ENCODE measurements around the gene TOMM40L. TPM values are rescaled to one million over a fixed set of nuclear protein-coding genes. Genes with fewer than 3 reads are reported as not detected.
"Not testable (repeated sequence)": the region's sequence is repeated elsewhere in the genome, so short reads cannot be mapped to it uniquely, and the experiment has no call there.

TOMM40L gene
- total RNA-seq, 1 donor from 2014 or later: 11.3 TPM

GRCh38 chr1:161222175-161223019 is 3.5 kb upstream of the TOMM40L start:
- no peak for DNase-seq

GRCh38 chr1:161223805-161224694 is 1.8 kb upstream of the TOMM40L start:
- no peak for DNase-seq

GRCh38 chr1:161224695-161225087 is 1.2 kb upstream of the TOMM40L start:
- not testable (repeated sequence) for DNase-seq

GRCh38 chr1:161225178-161225533 is 704 bp upstream of the TOMM40L start:
- DNase-seq: no peak

GRCh38 chr1:161226320-161226711 is 456 bp downstream of the TOMM40L start:
- no peak for DNase-seq

GRCh38 chr1:161226759-161227158 is 899 bp downstream of the TOMM40L start:
- no peak for DNase-seq

GRCh38 chr1:161227196-161227871 is 1.5 kb downstream of the TOMM40L start:
- peak; percentile 91 for DNase-seq

- DNase-seq: no peak
Observed at GRCh38 chr1:161228032-161228431, 2.2 kb downstream of the TOMM40L start.

- DNase-seq: no peak
Observed at GRCh38 chr1:161229896-161230295, 4.0 kb downstream of the TOMM40L start.

GRCh38 chr1:161230762-161231161 is 4.9 kb downstream of the TOMM40L start:
- DNase-seq: no peak

GRCh38 chr1:161233102-161233501 is 7.2 kb downstream of the TOMM40L start:
- no peak for DNase-seq

- DNase-seq: no peak
Observed at GRCh38 chr1:161235957-161236775, 10.3 kb downstream of the TOMM40L start.

GRCh38 chr1:161238039-161238473 is 12.2 kb downstream of the TOMM40L start, which contains the start of gene NR1I3:
Gene NR1I3 (minus strand): TSS chr1:161238203. CDS start chr1:161236565, 1,638 bp downstream.
- no peak for DNase-seq

- no peak for DNase-seq
Observed at GRCh38 chr1:161241682-161242081, 15.8 kb downstream of the TOMM40L start.

GRCh38 chr1:161242313-161242712 is 16.5 kb downstream of the TOMM40L start:
- DNase-seq: no peak

GRCh38 chr1:161244888-161245287 is 19.0 kb downstream of the TOMM40L start:
- no peak for DNase-seq

GRCh38 chr1:161250100-161250499 is 24.2 kb downstream of the TOMM40L start:
- DNase-seq: not testable (repeated sequence)

- no peak for DNase-seq
Observed at GRCh38 chr1:161250829-161251228, 25.0 kb downstream of the TOMM40L start.

- DNase-seq: no peak
Observed at GRCh38 chr1:161251579-161251978, 25.7 kb downstream of the TOMM40L start.

- not testable (repeated sequence) for DNase-seq
Observed at GRCh38 chr1:161255302-161255701, 29.4 kb downstream of the TOMM40L start.

- not testable (repeated sequence) for DNase-seq
Observed at GRCh38 chr1:161255955-161256520, 30.2 kb downstream of the TOMM40L start.
